Measurements from ENCODE around the gene PITPNM3. TPM values are rescaled to one million over a fixed set of nuclear protein-coding genes. Genes with fewer than 3 reads are reported as not detected.

PITPNM3 gene
- total and polyA plus RNA-seq, 2 experiments from 2014 or later = 1.5 to 2.0 TPM

GRCh38 chr17:6449307-6449706 is 107.0 kb downstream of the PITPNM3 start:
- Histone ChIP-seq H3K4me2 (no peak overlapping the region), H2AFZ (no peak overlapping the region), H3K4me1 (ENCODE audit: insufficient read depth) (no peaks in the 10 kb centered on the region), H3K4me3 (no peak overlapping the region), H3K79me2 (no peaks in the 10 kb centered on the region), H4K20me1 (ENCODE audit: insufficient read depth, poor library complexity, severe bottlenecking) (no peaks in the 10 kb centered on the region), H3K27ac (no peak overlapping the region), H3K27me3 (peaks cover under 1% of the 10 kb centered on the region), H3K36me3 (replicated peaks; ENCODE audit: insufficient read depth, low read depth) (no peaks in the 10 kb centered on the region), H3K9me3 (ENCODE audit: low read depth) (no peaks in the 10 kb centered on the region), H3K9me2 (replicated peaks; ENCODE audit: insufficient read depth) (no peaks in the 10 kb centered on the region)
- DNase-seq (ENCODE audit: low spot score) = no peak
- no peak for TF ChIP-seq EZH2phosphoT487 (IDR thresholded peaks at IDR 0.05; ENCODE audit: low read depth, severe bottlenecking, unreplicated experiment)
- TF ChIP-seq, protein P1, sequence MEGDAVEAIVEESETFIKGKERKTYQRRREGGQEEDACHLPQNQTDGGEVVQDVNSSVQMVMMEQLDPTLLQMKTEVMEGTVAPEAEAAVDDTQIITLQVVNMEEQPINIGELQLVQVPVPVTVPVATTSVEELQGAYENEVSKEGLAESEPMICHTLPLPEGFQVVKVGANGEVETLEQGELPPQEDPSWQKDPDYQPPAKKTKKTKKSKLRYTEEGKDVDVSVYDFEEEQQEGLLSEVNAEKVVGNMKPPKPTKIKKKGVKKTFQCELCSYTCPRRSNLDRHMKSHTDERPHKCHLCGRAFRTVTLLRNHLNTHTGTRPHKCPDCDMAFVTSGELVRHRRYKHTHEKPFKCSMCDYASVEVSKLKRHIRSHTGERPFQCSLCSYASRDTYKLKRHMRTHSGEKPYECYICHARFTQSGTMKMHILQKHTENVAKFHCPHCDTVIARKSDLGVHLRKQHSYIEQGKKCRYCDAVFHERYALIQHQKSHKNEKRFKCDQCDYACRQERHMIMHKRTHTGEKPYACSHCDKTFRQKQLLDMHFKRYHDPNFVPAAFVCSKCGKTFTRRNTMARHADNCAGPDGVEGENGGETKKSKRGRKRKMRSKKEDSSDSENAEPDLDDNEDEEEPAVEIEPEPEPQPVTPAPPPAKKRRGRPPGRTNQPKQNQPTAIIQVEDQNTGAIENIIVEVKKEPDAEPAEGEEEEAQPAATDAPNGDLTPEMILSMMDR (IDR thresholded peaks at IDR 0.05; ENCODE audit: poor library complexity) = no peak
- no peak for TF ChIP-seq EZH2 (IDR thresholded peaks at IDR 0.05; ENCODE audit: borderline replicate concordance)
- WGBS (ENCODE audit: low lambda C conversion rate, missing lambda C conversion rate) = 100% methylated on average over 6 of the region's 6 CpGs

GRCh38 chr17:6448473-6448872 is 107.9 kb downstream of the PITPNM3 start:
- Histone ChIP-seq H3K9me3 (ENCODE audit: low read depth) (no peaks in the 10 kb centered on the region), H3K27ac (no peak overlapping the region), H3K36me3 (replicated peaks; ENCODE audit: insufficient read depth, low read depth) (no peaks in the 10 kb centered on the region), H3K9me2 (replicated peaks; ENCODE audit: insufficient read depth) (no peaks in the 10 kb centered on the region), H3K79me2 (no peaks in the 10 kb centered on the region), H3K27me3 (no peaks in the 10 kb centered on the region), H3K4me2 (no peak overlapping the region), H4K20me1 (ENCODE audit: insufficient read depth, poor library complexity, severe bottlenecking) (no peaks in the 10 kb centered on the region), H2AFZ (no peak overlapping the region), H3K4me1 (ENCODE audit: insufficient read depth) (no peaks in the 10 kb centered on the region), H3K4me3 (no peak overlapping the region)
- WGBS (ENCODE audit: low lambda C conversion rate, missing lambda C conversion rate) = 96% methylated on average over 6 of the region's 6 CpGs
- no peak for DNase-seq (ENCODE audit: low spot score)
- TF ChIP-seq, protein P1 (IDR thresholded peaks at IDR 0.05; ENCODE audit: poor library complexity) = no peak
- TF ChIP-seq EZH2phosphoT487 (IDR thresholded peaks at IDR 0.05; ENCODE audit: low read depth, severe bottlenecking, unreplicated experiment) (no peak), EZH2 (IDR thresholded peaks at IDR 0.05; ENCODE audit: borderline replicate concordance) (no peak)

DNA sequence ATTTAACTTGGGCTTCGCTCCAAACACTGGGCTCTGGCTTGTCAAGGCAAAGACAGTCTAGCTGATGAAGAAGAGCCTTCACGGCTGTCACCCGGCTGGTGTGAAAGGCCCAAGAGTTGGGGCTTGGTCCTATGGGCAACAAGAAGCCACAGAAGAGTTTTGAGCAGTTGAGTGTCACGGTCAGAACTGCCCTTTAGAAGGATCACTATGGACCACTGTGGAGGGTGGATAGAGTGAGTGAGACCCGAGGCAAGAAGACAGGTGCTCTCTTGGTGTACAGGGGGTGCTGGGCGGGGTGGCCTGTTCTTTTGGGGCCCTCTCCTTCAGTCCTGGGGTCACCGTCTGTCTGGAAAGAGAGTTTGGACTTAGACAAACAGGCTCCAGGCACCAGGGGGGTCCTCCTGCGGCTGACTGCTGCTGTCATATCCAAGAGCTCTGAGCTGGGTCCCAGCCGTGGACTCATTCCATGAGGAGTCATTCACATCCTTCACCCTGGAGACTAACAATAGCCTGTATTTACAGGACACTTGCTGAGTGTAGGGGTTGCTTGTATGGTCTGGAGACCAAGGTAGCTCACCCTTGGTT is 109.7 kb downstream of the PITPNM3 start:
- TF ChIP-seq EZH2phosphoT487 (IDR thresholded peaks at IDR 0.05; ENCODE audit: low read depth, severe bottlenecking, unreplicated experiment) (no peak), EZH2 (IDR thresholded peaks at IDR 0.05; ENCODE audit: borderline replicate concordance) (no peak)
- TF ChIP-seq, protein P1 (IDR thresholded peaks at IDR 0.05; ENCODE audit: poor library complexity) = no peak

More for the DNA sequence above, 109.7 kb downstream of the PITPNM3 start:
- no peak overlapping the region for H3K4me2 ChIP-seq
- no peaks in the 10 kb centered on the region for H3K79me2 ChIP-seq
- no peaks in the 10 kb centered on the region for H3K4me1 ChIP-seq (ENCODE audit: insufficient read depth)
- no peak overlapping the region for H3K27ac ChIP-seq
- no peaks in the 10 kb centered on the region for H3K9me3 ChIP-seq (ENCODE audit: low read depth)
- no peaks in the 10 kb centered on the region for H3K27me3 ChIP-seq
- no peak for DNase-seq (ENCODE audit: low spot score)
- H4K20me1 ChIP-seq (ENCODE audit: insufficient read depth, poor library complexity, severe bottlenecking) = no peaks in the 10 kb centered on the region
- 90% methylated on average over 9 of the region's 9 CpGs for WGBS (ENCODE audit: low lambda C conversion rate, missing lambda C conversion rate)
- H3K4me3 ChIP-seq = no peak overlapping the region
- H3K36me3 ChIP-seq (replicated peaks; ENCODE audit: insufficient read depth, low read depth) = no peaks in the 10 kb centered on the region
- H2AFZ ChIP-seq = no peak overlapping the region
- no peaks in the 10 kb centered on the region for H3K9me2 ChIP-seq (replicated peaks; ENCODE audit: insufficient read depth)

All from hepatocyte (in vitro differentiated cells).